NOMO-1 (cell line): ENCODE measurements around the gene APOA4.
A peak's percentile ranks its signal among the peaks of the same experiment; 100 is the strongest.

ENCODE experiments used
- DNase-seq, 2 experiments: peaks; one replicate each; lab custom pipeline; 2025; ENCODE audit not compliant: unreplicated experiment in 2 of 2; lab: John Stamatoyannopoulos, UW

APOA4 gene

GRCh38 chr11:116831790-116832349 lies 8.8 kb upstream of the APOA4 start:
- no peak for DNase-seq

DNA sequence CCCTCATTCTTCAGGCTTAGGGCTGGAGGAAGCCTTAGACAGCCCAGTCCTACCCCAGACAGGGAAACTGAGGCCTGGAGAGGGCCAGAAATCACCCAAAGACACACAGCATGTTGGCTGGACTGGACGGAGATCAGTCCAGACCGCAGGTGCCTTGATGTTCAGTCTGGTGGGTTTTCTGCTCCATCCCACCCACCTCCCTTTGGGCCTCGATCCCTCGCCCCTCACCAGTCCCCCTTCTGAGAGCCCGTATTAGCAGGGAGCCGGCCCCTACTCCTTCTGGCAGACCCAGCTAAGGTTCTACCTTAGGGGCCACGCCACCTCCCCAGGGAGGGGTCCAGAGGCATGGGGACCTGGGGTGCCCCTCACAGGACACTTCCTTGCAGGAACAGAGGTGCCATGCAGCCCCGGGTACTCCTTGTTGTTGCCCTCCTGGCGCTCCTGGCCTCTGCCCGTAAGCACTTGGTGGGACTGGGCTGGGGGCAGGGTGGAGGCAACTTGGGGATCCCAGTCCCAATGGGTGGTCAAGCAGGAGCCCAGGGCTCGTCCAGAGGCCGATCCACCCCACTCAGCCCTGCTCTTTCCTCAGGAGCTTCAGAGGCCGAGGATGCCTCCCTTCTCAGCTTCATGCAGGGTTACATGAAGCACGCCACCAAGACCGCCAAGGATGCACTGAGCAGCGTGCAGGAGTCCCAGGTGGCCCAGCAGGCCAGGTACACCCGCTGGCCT lies 7.2 kb upstream of the APOA4 start:
- no peak for DNase-seq

DNA sequence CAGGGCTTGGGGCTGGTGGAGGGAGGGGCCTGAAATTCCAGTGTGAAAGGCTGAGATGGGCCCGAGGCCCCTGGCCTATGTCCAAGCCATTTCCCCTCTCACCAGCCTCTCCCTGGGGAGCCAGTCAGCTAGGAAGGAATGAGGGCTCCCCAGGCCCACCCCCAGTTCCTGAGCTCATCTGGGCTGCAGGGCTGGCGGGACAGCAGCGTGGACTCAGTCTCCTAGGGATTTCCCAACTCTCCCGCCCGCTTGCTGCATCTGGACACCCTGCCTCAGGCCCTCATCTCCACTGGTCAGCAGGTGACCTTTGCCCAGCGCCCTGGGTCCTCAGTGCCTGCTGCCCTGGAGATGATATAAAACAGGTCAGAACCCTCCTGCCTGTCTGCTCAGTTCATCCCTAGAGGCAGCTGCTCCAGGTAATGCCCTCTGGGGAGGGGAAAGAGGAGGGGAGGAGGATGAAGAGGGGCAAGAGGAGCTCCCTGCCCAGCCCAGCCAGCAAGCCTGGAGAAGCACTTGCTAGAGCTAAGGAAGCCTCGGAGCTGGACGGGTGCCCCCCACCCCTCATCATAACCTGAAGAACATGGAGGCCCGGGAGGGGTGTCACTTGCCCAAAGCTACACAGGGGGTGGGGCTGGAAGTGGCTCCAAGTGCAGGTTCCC lies 6.5 kb upstream of the APOA4 start, which contains the start of gene APOC3:
Gene APOC3, plus strand, starts transcription at position 383 of the 659 bp plus-strand sequence. CDS start 676 bp downstream, outside the sequence.
- no peak for DNase-seq

DNA sequence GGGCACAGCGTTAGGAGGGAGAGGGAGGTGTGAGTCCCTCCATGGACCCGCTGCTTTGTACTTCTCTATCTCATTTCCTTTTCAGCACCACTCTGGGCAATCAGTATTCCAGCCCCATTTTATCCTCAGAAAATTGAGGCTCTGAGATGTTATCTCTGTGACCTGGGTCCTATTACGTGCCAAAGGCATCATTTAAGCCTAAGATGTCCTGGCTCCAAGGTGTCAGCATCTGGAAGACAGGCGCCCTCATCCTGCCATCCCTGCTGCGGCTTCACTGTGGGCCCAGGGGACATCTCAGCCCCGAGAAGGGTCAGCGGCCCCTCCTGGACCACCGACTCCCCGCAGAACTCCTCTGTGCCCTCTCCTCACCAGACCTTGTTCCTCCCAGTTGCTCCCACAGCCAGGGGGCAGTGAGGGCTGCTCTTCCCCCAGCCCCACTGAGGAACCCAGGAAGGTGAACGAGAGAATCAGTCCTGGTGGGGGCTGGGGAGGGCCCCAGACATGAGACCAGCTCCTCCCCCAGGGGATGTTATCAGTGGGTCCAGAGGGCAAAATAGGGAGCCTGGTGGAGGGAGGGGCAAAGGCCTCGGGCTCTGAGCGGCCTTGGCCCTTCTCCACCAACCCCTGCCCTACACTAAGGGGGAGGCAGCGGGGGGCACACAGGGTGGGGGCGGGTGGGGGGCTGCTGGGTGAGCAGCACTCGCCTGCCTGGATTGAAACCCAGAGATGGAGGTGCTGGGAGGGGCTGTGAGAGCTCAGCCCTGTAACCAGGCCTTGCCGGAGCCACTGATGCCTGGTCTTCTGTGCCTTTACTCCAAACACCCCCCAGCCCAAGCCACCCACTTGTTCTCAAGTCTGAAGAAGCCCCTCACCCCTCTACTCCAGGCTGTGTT lies 5.8 kb upstream of the APOA4 start:
- no peak for DNase-seq

DNA sequence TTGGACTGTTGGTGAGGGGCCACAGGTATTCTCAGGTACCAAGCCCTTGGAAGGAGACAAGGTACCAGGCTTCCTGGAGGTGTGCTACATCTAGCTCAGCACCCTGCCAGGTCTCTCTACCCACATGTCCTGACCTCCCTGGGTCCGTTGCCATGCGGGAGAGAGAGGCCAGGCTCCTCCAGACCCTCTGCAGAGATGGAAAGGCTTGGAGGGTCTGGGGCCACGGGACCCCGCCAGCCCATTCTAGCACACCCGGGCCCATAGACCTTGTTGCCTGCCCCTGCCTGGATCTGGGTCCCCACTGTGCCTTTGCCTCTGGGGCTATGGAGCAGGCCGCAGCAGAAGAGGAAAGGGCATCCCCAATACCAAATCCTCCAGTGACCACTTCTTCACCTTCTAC lies 4.4 kb upstream of the APOA4 start:
- no peak for DNase-seq

- DNase-seq: no peak
Measured at GRCh38 chr11:116826751-116827431, 3.8 kb upstream of the APOA4 start.

- DNase-seq: no peak
Measured at GRCh38 chr11:116825854-116826750, 3.0 kb upstream of the APOA4 start.

GRCh38 chr11:116825434-116825833 lies 2.3 kb upstream of the APOA4 start:
- no peak for DNase-seq

GRCh38 chr11:116822575-116822974 lies 529 bp downstream of the APOA4 start:
- no peak for DNase-seq

DNA sequence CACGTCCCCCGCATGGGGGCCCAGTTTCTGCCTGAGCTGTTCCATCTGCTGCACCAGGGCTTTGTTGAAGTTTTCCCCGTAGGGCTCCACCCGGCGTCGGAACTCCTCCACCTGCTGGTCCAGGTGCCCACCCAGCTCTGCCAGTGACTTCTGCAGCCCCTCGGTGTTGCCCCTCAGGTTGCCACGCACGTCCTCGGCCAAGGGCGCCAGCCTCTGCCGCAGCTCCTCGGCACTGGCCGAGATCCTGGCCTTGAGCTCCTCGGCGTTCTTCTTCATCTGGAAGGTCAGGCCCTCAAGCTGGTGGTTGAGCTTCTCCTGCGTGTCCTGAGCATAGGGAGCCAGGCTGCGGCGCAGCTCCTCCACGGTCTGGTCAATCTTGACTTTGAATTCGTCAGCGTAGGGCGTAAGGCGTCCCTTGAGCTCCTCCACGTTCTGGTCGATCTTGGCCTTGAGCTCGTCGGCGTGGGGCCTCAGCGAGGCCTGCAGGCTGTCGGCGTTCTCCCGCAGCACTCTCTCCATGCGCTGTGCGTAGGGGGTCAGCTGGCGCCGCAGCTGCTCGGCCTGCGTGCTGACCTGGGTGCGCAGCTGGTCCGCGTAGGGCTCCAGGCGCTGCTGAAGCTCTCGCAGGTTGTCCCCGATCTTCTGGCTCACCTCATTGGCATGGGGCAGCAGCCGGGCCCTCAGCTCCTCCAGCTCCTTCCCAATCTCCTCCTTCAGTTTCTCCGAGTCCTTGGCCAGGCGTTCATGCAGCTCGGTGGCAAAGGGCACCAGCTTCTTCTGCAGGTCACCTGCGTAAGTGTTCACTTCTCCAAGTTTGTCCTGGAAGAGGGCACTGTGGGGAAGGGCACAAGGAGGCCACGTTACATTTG lies 1.8 kb downstream of the APOA4 start:
- DNase-seq: no peak

- DNase-seq: no peak
Measured at GRCh38 chr11:116819049-116819448, 4.1 kb downstream of the APOA4 start.

GRCh38 chr11:116814502-116814901 lies 8.6 kb downstream of the APOA4 start:
- DNase-seq: peak in 1 of 2 experiments; percentile 21

- DNase-seq: no peak
Measured at GRCh38 chr11:116813781-116814471, 9.2 kb downstream of the APOA4 start.

GRCh38 chr11:116813170-116813569 lies 9.9 kb downstream of the APOA4 start:
- no peak for DNase-seq

- DNase-seq: no peak
Measured at GRCh38 chr11:116812109-116812508, 11.0 kb downstream of the APOA4 start.

DNA sequence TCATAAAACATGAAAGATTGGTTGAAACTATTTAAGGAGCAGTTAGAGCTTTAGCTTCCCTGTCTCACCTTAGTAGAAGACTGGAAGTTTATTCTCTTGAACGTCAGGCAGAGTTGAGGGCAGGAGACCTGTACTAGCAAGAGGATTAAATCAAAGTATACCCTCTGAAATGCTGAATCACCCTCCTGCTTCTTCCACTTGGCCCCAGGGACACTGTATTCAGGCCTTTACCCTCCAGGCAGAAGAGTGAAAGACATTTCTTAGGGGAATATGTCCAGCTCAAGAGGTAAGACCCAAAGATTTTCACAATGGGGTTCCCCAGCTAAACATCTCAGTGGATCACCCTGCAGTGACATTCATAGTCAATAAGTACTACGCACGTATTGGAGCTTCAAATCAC lies 11.9 kb downstream of the APOA4 start:
- no peak for DNase-seq

- DNase-seq: no peak
Measured at GRCh38 chr11:116808262-116809175, 14.6 kb downstream of the APOA4 start.
